Breast epithelium (tissue), 3 donors: ENCODE results near the gene SPTSSA.

ENCODE experiments used
- CTCF ChIP-seq, 3 donors: fragments of 450-650 bp; IDR thresholded peaks; one replicate each; pipeline ENCODE4 v1.5.1; 2016 to 2017; ENCODE audit warnings: antibody characterized with exemption in 3 of 3, mild to moderate bottlenecking in 3 of 3, moderate library complexity in 3 of 3
- POLR2AphosphoS5 ChIP-seq, 3 donors: sonication (generic); formaldehyde crosslinking; IDR thresholded peaks; one replicate each; pipeline ENCODE4 v1.6.1; 2017; ENCODE audit warnings: antibody characterized with exemption in 3 of 3

- no peak for TF ChIP-seq CTCF (IDR thresholded peaks at IDR 0.05)
- TF ChIP-seq POLR2AphosphoS5 (IDR thresholded peaks at IDR 0.05): no peak
Measured at GRCh38 chr14:34453226-34453625, 8.8 kb downstream of the SPTSSA start.
